ENCODE results near the gene ANKRD60.
A peak's percentile ranks its signal among the peaks of the same experiment; 100 is the strongest.

The ANKRD60 gene

GRCh38 chr20:58222446-58222845, 6.0 kb downstream of the ANKRD60 start:
- no peak for DNase-seq

DNA sequence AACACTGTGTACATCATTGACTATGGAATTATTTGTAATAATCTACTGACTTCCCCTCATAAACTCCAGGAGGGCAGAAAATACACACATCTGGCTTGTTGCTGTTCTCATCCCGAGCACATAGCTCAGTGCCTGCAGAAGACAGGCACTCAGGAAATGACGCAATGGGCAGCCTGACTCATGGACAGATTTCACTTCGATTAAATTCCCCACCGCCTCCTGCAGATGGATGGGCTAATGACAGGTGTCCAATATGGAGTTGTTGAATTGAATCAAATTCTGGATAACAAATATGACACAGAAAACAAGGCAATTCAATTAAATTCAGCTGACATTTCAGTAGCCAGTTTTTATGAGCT, 9.1 kb downstream of the ANKRD60 start:
- no peak for DNase-seq

GRCh38 chr20:58218665-58219341, 9.7 kb downstream of the ANKRD60 start:
- DNase-seq: no peak

GRCh38 chr20:58216334-58216733, 12.1 kb downstream of the ANKRD60 start:
- DNase-seq: no peak

- no peak for DNase-seq
These were observed 13.3 kb downstream of the ANKRD60 start for GRCh38 chr20:58215116-58215515.

DNA sequence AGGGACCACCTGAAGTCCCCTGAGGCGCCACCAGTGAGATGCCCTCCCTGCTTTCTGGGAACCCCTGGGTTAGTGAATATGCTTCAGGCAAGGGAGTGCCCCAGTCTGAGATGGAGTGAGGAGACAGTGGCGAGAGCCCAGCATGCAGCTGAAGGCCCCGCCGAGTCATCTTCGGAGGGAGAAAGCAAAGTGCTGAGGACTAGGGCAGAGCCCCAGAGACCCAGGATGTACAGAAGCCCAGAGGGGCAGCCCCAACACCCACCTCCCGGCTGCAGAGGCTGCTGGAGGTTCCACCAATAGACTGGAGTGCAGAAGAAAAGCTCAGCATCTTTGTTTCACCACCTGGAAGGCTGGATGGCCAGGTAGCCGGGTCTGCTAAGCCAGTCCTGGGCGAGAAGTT, 14.1 kb downstream of the ANKRD60 start:
- DNase-seq: no peak

DNA sequence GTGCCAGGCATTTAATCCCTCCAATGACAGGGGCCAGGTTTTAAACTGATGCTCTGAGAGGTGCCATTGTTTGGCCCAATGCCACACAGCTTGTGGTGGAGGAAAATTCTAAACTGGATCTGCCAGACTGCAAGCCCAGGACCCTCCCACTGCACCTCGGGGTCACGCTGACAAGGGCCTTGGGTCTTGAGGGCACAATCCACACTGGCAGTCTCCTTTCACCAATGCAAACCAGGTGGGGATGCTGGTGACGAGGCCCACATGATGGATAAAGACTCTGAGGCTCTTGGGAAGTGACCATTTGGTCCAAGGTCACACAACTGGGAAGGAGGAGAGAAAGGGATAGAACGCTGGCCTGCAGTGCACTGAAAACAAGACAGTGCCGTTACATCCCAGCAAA, 14.7 kb downstream of the ANKRD60 start:
- DNase-seq: no peak

- no peak for DNase-seq
These were observed 15.3 kb downstream of the ANKRD60 start for GRCh38 chr20:58213121-58213520.

GRCh38 chr20:58212636-58213035, 15.8 kb downstream of the ANKRD60 start:
- no peak for DNase-seq

DNA sequence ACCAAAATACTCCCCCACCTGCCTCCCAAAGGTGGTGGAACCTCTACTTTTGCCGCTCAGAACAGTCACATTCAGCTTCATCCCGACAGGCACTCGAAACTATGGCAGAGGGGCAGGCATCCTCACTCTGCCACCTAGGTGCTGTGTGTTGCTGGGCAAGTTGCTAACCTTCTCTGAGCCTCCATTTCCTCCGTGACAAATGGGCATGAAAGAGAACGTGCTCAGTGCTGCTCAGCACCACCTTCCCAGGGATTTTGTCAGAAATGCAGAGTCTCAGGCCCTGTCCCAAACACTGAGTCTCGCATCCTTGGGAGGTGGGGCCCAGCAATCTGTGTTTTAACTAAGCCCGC, 18.1 kb downstream of the ANKRD60 start:
- DNase-seq: no peak

DNA sequence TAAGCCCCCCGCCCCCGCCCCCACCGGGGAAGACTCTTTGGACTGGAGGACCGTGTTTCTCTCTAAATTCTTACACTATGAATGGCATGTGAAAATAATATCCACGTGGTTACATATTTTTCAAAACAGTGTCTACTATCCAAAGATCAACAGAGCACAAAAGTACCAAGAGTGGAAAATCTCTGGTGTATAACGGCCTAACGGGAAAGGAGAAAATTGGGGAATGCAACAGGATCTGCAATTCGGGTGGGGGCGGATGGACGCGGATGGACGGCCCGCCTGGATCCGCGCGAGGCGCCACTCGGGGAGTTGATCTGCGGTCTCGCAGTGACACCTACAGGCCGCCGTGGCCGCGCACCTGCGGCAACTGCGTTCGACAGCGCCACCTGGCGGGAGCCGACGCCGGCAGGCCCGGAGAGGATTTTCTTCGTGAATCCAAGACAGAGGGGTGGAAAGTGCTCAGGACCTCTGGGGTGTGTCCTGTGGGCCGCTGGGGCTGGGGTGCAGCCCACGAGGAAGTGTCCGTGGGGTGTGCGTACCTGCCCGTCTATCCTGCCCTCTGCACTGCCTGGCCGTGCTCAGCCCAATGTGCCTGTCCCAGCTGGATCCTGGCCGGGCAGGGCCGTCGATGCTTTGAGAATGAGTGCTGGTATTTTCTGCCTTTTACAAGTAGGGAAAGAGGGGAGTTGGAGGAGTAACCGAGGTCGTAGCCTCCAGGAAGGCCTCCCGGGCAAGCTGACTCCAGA, 18.6 kb downstream of the ANKRD60 start:
- DNase-seq: peak; percentile 96

- no peak for DNase-seq
These were observed 19.5 kb downstream of the ANKRD60 start for GRCh38 chr20:58208944-58209343.

GRCh38 chr20:58205850-58206249, 22.6 kb downstream of the ANKRD60 start:
- DNase-seq: no peak

- no peak for DNase-seq
These were observed 26.4 kb downstream of the ANKRD60 start for GRCh38 chr20:58202044-58202443.

DNA sequence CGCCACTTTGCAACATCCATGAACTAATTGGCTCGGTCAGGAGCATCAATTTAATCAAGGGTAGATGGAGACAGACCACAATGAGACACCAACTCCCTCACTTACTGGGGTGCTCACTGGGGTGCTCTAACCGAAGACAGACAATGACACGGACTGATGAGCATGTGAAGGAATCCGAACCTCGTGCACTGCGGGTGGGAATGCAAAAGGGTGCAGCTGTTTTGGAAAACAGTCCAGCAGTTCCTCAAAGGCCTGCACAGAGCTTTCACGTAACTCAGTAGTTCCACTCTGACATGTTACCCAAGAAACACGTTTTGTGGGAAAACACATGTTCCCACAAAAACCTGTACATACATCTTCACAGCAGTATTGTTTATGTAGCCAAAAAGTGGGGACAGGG, 26.8 kb downstream of the ANKRD60 start:
- no peak for DNase-seq

GRCh38 chr20:58199469-58199868, 29.0 kb downstream of the ANKRD60 start:
- no peak for DNase-seq

GRCh38 chr20:58198901-58199355, 29.5 kb downstream of the ANKRD60 start:
- no peak for DNase-seq

- DNase-seq: no peak
These were observed 30.1 kb downstream of the ANKRD60 start for GRCh38 chr20:58198384-58198783.

DNA sequence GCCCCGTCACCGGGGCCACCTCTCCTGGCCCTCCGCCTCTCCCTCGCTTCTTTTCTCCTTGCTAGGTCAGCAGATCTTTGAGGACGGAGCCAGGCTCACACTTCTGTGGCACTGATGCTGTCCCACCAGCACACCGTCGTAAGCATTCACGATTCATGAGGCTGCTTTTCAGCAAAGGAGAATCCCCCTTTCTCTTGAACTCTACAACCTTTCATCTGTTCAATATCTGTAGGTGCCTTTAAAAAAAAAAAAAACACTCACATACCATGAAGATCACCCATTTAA, 31.3 kb downstream of the ANKRD60 start:
- DNase-seq: no peak

GRCh38 chr20:58196402-58197184, 31.9 kb downstream of the ANKRD60 start:
- no peak for DNase-seq

GRCh38 chr20:58195047-58195446, 33.4 kb downstream of the ANKRD60 start:
- DNase-seq: no peak

GRCh38 chr20:58194175-58194791, 34.2 kb downstream of the ANKRD60 start:
- DNase-seq: no peak

DNA sequence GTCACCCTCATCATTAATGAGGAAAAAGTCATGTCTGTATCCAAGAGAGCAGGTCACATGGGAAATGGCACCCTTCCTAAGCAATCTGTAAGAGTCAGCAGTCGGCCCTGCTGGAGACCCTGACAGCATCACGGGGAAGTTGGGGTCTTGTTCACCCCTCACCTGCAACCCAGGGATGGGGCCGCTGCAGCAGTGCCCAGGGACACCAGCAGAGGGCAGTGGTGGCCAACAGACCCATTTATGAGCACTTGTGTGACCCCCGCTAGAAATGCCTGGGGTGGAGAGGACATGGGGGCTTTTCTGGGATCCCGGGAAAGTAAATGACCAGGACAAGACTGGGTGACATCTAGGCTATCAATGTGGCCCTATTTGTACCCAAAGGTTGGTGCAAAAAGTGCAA, 35.9 kb downstream of the ANKRD60 start:
- DNase-seq: no peak

- no peak for DNase-seq
These were observed 36.4 kb downstream of the ANKRD60 start for GRCh38 chr20:58192065-58192464.

Data from 8988T (cell line).